ENCODE measurements around the gene UBAC1. TPM values are rescaled to one million over a fixed set of nuclear protein-coding genes. Genes with fewer than 3 reads are reported as not detected.
A peak's percentile ranks its signal among the peaks of the same experiment; 100 is the strongest.

UBAC1 gene
- total and polyA plus RNA-seq, 10 of the 15 experiments (the other 5 are each of a cell fraction or from before 2014, with no cell fraction given), result 16.7 to 54.6 (median 38.5) TPM

GRCh38 chr9:135939351-135940265 lies 21.6 kb downstream of the UBAC1 start (continued):
- TF ChIP-seq ZNF384 (IDR thresholded peaks at IDR 0.05; ENCODE audit: borderline replicate concordance, low read depth, low read length) (no peak), NR2C1 (IDR thresholded peaks at IDR 0.05) (no peak), BCL11A (IDR thresholded peaks at IDR 0.05; ENCODE audit: low read depth, low read length) (peak; percentile 77; the same call in 1 of the 2 replicates), POLR2AphosphoS5 (IDR thresholded peaks at IDR 0.05; ENCODE audit: low read length) (no peak), NRF1 (conservative IDR thresholded peaks at IDR 0.05; ENCODE audit: low read depth, low read length) (no peak), PAX5 (IDR thresholded peaks at IDR 0.05; ENCODE audit: borderline replicate concordance, low read depth, low read length) (peak; percentile 93), TARDBP (IDR thresholded peaks at IDR 0.05; ENCODE audit: borderline replicate concordance) (no peak), SMAD5 (IDR thresholded peaks at IDR 0.05; ENCODE audit: low read depth) (no peak), ZNF207 (IDR thresholded peaks at IDR 0.05; ENCODE audit: borderline replicate concordance) (no peak), STAT3 (IDR thresholded peaks at IDR 0.05; ENCODE audit: low read depth, low read length) (no peak), GABPA (IDR thresholded peaks at IDR 0.05; ENCODE audit: low read depth) (no peak), IRF3 (IDR thresholded peaks at IDR 0.05) (no peak), SREBF2 (IDR thresholded peaks at IDR 0.05; ENCODE audit: low read length) (no peak), CEBPB (IDR thresholded peaks at IDR 0.05; ENCODE audit: borderline replicate concordance in 1 of 2, low read depth in 2 of 2, low read length in 2 of 2) (no peak), TCF7 (IDR thresholded peaks at IDR 0.05; ENCODE audit: borderline replicate concordance) (no peak), SREBF1 (IDR thresholded peaks at IDR 0.05; ENCODE audit: low read length) (no peak), GATAD2B (conservative IDR thresholded peaks at IDR 0.05; ENCODE audit: low read depth) (no peak), USF2 (IDR thresholded peaks at IDR 0.05; ENCODE audit: borderline replicate concordance, low read depth, low read length) (no peak), DPF2 (IDR thresholded peaks at IDR 0.05) (no peak), TBL1XR1 (IDR thresholded peaks at IDR 0.05; ENCODE audit: low read depth, low read length) (no peak), ASH2L (IDR thresholded peaks at IDR 0.05; ENCODE audit: borderline replicate concordance, low read depth) (peak; percentile 98; the same call in 1 of the 2 replicates), EGR1 (IDR thresholded peaks at IDR 0.05; ENCODE audit: borderline replicate concordance in 1 of 2, low read depth in 2 of 2, low read length in 2 of 2) (no peak), CREB1 (IDR thresholded peaks at IDR 0.05; ENCODE audit: low read depth) (no peak), ZNF24 (IDR thresholded peaks at IDR 0.05) (no peak)
- TF ChIP-seq, protein P1, sequence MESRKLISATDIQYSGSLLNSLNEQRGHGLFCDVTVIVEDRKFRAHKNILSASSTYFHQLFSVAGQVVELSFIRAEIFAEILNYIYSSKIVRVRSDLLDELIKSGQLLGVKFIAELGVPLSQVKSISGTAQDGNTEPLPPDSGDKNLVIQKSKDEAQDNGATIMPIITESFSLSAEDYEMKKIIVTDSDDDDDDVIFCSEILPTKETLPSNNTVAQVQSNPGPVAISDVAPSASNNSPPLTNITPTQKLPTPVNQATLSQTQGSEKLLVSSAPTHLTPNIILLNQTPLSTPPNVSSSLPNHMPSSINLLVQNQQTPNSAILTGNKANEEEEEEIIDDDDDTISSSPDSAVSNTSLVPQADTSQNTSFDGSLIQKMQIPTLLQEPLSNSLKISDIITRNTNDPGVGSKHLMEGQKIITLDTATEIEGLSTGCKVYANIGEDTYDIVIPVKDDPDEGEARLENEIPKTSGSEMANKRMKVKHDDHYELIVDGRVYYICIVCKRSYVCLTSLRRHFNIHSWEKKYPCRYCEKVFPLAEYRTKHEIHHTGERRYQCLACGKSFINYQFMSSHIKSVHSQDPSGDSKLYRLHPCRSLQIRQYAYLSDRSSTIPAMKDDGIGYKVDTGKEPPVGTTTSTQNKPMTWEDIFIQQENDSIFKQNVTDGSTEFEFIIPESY (IDR thresholded peaks at IDR 0.05), result no peak
- TF ChIP-seq, protein P2, sequence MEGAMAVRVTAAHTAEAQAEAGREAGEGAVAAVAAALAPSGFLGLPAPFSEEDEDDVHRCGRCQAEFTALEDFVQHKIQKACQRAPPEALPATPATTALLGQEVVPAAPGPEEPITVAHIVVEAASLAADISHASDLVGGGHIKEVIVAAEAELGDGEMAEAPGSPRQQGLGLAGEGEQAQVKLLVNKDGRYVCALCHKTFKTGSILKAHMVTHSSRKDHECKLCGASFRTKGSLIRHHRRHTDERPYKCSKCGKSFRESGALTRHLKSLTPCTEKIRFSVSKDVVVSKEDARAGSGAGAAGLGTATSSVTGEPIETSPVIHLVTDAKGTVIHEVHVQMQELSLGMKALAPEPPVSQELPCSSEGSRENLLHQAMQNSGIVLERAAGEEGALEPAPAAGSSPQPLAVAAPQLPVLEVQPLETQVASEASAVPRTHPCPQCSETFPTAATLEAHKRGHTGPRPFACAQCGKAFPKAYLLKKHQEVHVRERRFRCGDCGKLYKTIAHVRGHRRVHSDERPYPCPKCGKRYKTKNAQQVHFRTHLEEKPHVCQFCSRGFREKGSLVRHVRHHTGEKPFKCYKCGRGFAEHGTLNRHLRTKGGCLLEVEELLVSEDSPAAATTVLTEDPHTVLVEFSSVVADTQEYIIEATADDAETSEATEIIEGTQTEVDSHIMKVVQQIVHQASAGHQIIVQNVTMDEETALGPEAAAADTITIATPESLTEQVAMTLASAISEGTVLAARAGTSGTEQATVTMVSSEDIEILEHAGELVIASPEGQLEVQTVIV (IDR thresholded peaks at IDR 0.05; ENCODE audit: borderline replicate concordance, partially characterized antibody), result no peak
